ENCODE measurements around the gene SUPT6H.
A peak's percentile ranks its signal among the peaks of the same experiment; 100 is the strongest.

SUPT6H gene

GRCh38 chr17:28661635-28662526 is at the start of gene SUPT6H, which contains the start of gene SDF2:
Gene SUPT6H, plus strand, starts transcription at chr17:28662205. Its CDS starts 11,197 bp downstream, at chr17:28673402.
Gene SDF2, minus strand, starts transcription at chr17:28661906. Its CDS starts 30 bp downstream, at chr17:28661876.
- peak; percentile 93 to 95 for DNase-seq (ENCODE audit: low read depth in 2 of 2)

GRCh38 chr17:28612531-28612930 is 49.5 kb upstream of the SUPT6H start:
- DNase-seq (ENCODE audit: low read depth in 2 of 2), result no peak

- DNase-seq (ENCODE audit: low read depth in 2 of 2), result peak in 1 of 2 experiments; percentile 8
These were observed 48.8 kb upstream of the SUPT6H start for GRCh38 chr17:28612936-28613872.

GRCh38 chr17:28613931-28614381 is 48.0 kb upstream of the SUPT6H start, which contains the start of gene RSKR:
Gene RSKR, minus strand, starts transcription at chr17:28614185. Its CDS starts 24 bp downstream, at chr17:28614161.
- no peak for DNase-seq (ENCODE audit: low read depth in 2 of 2)

GRCh38 chr17:28615260-28615940 is 46.6 kb upstream of the SUPT6H start:
- no peak for DNase-seq (ENCODE audit: low read depth in 2 of 2)

GRCh38 chr17:28616281-28616680 is 45.7 kb upstream of the SUPT6H start:
- DNase-seq (ENCODE audit: low read depth in 2 of 2), result no peak

- no peak for DNase-seq (ENCODE audit: low read depth in 2 of 2)
These were observed 43.5 kb upstream of the SUPT6H start for GRCh38 chr17:28618464-28618863.

- DNase-seq (ENCODE audit: low read depth in 2 of 2), result no peak
These were observed 42.0 kb upstream of the SUPT6H start for GRCh38 chr17:28620010-28620409.

- DNase-seq (ENCODE audit: low read depth in 2 of 2), result no peak
These were observed 39.8 kb upstream of the SUPT6H start for GRCh38 chr17:28622186-28622585.

- DNase-seq (ENCODE audit: low read depth in 2 of 2), result no peak
These were observed 38.3 kb upstream of the SUPT6H start for GRCh38 chr17:28623696-28624095.

GRCh38 chr17:28624148-28624547 is 37.9 kb upstream of the SUPT6H start:
- DNase-seq (ENCODE audit: low read depth in 2 of 2), result no peak

- no peak for DNase-seq (ENCODE audit: low read depth in 2 of 2)
These were observed 35.2 kb upstream of the SUPT6H start for GRCh38 chr17:28626818-28627217.

GRCh38 chr17:28634206-28634865 is 27.7 kb upstream of the SUPT6H start:
- DNase-seq (ENCODE audit: low read depth in 2 of 2), result no peak

GRCh38 chr17:28635506-28635905 is 26.5 kb upstream of the SUPT6H start:
- DNase-seq (ENCODE audit: low read depth in 2 of 2), result no peak

- no peak for DNase-seq (ENCODE audit: low read depth in 2 of 2)
These were observed 20.4 kb upstream of the SUPT6H start for GRCh38 chr17:28641579-28641978.

- DNase-seq (ENCODE audit: low read depth in 2 of 2), result no peak
These were observed 17.8 kb upstream of the SUPT6H start for GRCh38 chr17:28643983-28644786.

GRCh38 chr17:28644787-28645575 is 17.0 kb upstream of the SUPT6H start, which contains the start of gene BLTP2:
Gene BLTP2, minus strand, starts transcription at chr17:28645158. Its CDS starts 102 bp downstream, at chr17:28645056.
- peak; percentile 89 to 92 for DNase-seq (ENCODE audit: low read depth in 2 of 2)

GRCh38 chr17:28645576-28645939 is 16.4 kb upstream of the SUPT6H start:
- no peak for DNase-seq (ENCODE audit: low read depth in 2 of 2)
